ENCODE results near the gene GDI1. TPM values are rescaled to one million over a fixed set of nuclear protein-coding genes. Genes with fewer than 3 reads are reported as not detected.

Gene GDI1
- total and polyA plus RNA-seq, 2 of the 8 experiments (the other 6 are each of a cell fraction or from before 2014, with no cell fraction given): 83.1 to 136 TPM

DNA sequence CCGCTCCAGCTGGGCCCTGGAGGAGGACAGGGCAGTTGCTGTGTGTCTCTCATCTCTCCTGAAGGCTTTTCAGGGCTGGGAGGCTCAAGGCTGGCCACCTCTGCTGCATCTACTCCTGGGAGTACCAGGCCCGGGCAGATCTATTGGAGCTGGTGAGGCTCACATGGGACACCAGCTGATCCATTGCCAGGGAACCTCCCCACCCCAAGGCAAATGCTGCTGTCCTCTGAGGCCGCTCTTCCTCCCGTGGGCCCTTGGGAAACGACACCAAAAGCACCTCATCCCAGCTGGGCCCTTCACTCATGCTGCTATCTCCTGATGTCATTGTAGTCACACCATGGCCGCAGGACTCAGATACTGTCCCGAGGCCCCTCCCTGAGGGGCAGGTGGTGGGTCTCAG lies 45.8 kb downstream of the GDI1 start (continued):
- no peak for TF ChIP-seq CHD7 (IDR thresholded peaks at IDR 0.05; ENCODE audit: insufficient replicate concordance, low read length)
- no peak for TF ChIP-seq EGR1 (IDR thresholded peaks at IDR 0.05; ENCODE audit: borderline replicate concordance, low read depth, low read length)
- TF ChIP-seq ATF2 (IDR thresholded peaks at IDR 0.05; ENCODE audit: low read length): no peak
- no peak for TF ChIP-seq USF2 (IDR thresholded peaks at IDR 0.05; ENCODE audit: low read length)
- TF ChIP-seq JUN (IDR thresholded peaks at IDR 0.05; ENCODE audit: low read depth, low read length): no peak
- TF ChIP-seq POU5F1 (IDR thresholded peaks at IDR 0.05; ENCODE audit: low read depth, low read length): no peak
- TF ChIP-seq, protein P1, sequence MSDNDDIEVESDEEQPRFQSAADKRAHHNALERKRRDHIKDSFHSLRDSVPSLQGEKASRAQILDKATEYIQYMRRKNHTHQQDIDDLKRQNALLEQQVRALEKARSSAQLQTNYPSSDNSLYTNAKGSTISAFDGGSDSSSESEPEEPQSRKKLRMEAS (IDR thresholded peaks at IDR 0.05): no peak
- no peak for TF ChIP-seq RAD21 (IDR thresholded peaks at IDR 0.05 in 1 of 2, conservative IDR thresholded peaks at IDR 0.05 in 1 of 2; ENCODE audit: low read depth in 2 of 2, low read length in 2 of 2)

Data from H1 (cell line).